ENCODE data around the gene SCN11A. TPM values are rescaled to one million over a fixed set of nuclear protein-coding genes. Genes with fewer than 3 reads are reported as not detected.
"Not testable (repeated sequence)": the region's sequence is repeated elsewhere in the genome, so short reads cannot be mapped to it uniquely, and the experiment has no call there.

SCN11A gene
- total RNA-seq, 1 donor from 2014 or later, result 34.5 TPM

GRCh38 chr3:39065197-39065596 is 13.5 kb upstream of the SCN11A start:
- DNase-seq (ENCODE audit: low spot score), result no peak

- DNase-seq (ENCODE audit: low spot score), result no peak
Observed at GRCh38 chr3:39064646-39065045, 12.9 kb upstream of the SCN11A start.

- DNase-seq (ENCODE audit: low spot score), result no peak
Observed at GRCh38 chr3:39063143-39063542, 11.4 kb upstream of the SCN11A start.

GRCh38 chr3:39062180-39062579 is 10.4 kb upstream of the SCN11A start:
- no peak for DNase-seq (ENCODE audit: low spot score)

GRCh38 chr3:39061228-39061627 is 9.5 kb upstream of the SCN11A start:
- not testable (repeated sequence) for DNase-seq (ENCODE audit: low spot score)

- no peak for DNase-seq (ENCODE audit: low spot score)
Observed at GRCh38 chr3:39056151-39056550, 4.4 kb upstream of the SCN11A start.

- no peak for DNase-seq (ENCODE audit: low spot score)
Observed at GRCh38 chr3:39053696-39054095, 2.0 kb upstream of the SCN11A start.

- DNase-seq (ENCODE audit: low spot score), result no peak
Observed at GRCh38 chr3:39052583-39052982, 839 bp upstream of the SCN11A start.

GRCh38 chr3:39050029-39050428 is 1.7 kb downstream of the SCN11A start:
- DNase-seq (ENCODE audit: low spot score), result no peak

- no peak for DNase-seq (ENCODE audit: low spot score)
Observed at GRCh38 chr3:39038165-39038564, 13.6 kb downstream of the SCN11A start.

- no peak for DNase-seq (ENCODE audit: low spot score)
Observed at GRCh38 chr3:39029556-39029955, 22.2 kb downstream of the SCN11A start.

- DNase-seq (ENCODE audit: low spot score), result no peak
Observed at GRCh38 chr3:39028546-39028945, 23.2 kb downstream of the SCN11A start.

- no peak for DNase-seq (ENCODE audit: low spot score)
Observed at GRCh38 chr3:39025222-39025970, 26.3 kb downstream of the SCN11A start.

- no peak for DNase-seq (ENCODE audit: low spot score)
Observed at GRCh38 chr3:39024497-39024896, 27.2 kb downstream of the SCN11A start.

- no peak for DNase-seq (ENCODE audit: low spot score)
Observed at GRCh38 chr3:39022286-39022630, 29.5 kb downstream of the SCN11A start.

- DNase-seq (ENCODE audit: low spot score), result no peak
Observed at GRCh38 chr3:39021465-39022285, 30.1 kb downstream of the SCN11A start.

- no peak for DNase-seq (ENCODE audit: low spot score)
Observed at GRCh38 chr3:39021029-39021428, 30.7 kb downstream of the SCN11A start.

GRCh38 chr3:39019299-39019698 is 32.4 kb downstream of the SCN11A start:
- no peak for DNase-seq (ENCODE audit: low spot score)

- no peak for DNase-seq (ENCODE audit: low spot score)
Observed at GRCh38 chr3:39015418-39015817, 36.3 kb downstream of the SCN11A start.

GRCh38 chr3:39013921-39014509 is 37.7 kb downstream of the SCN11A start:
- DNase-seq (ENCODE audit: low spot score), result no peak

GRCh38 chr3:39013289-39013688 is 38.5 kb downstream of the SCN11A start:
- DNase-seq (ENCODE audit: low spot score), result no peak

GRCh38 chr3:39011191-39011736 is 40.5 kb downstream of the SCN11A start:
- no peak for DNase-seq (ENCODE audit: low spot score)

- no peak for DNase-seq (ENCODE audit: low spot score)
Observed at GRCh38 chr3:39005295-39005694, 46.4 kb downstream of the SCN11A start.
